ENCODE data around the gene FAF2. TPM values are rescaled to one million over a fixed set of nuclear protein-coding genes. Genes with fewer than 3 reads are reported as not detected.

Gene FAF2
- total and polyA plus RNA-seq, 2 donors (not counting 3 experiments of a cell fraction or from before 2014, with no cell fraction given): 27.9 to 43.5 TPM

DNA sequence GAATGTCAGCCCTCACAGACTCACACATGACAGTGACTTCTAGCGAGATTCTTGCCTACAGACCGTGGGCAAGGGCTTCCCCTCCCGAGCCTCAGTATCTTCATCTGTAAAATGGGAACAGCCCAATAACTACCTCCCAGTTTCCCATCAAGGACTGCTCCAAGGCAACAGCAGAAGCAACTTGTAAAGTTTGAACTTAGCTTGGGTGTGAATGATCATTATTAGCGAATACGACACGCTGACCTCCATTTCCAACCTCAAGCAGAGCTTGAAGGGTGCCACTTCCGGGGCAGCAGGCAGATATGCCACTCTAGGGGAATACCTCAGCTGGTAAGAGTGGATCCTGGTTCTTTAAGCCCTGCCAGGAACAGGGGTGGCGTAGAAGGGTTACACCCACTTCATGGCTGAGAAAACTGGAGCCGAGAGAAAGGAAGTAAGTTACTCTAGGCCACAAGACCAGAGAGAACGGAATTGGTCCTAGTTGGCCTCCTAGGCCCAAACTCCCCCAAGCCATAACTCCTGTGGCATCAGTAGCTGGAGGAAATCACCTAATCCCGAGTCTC, 87.0 kb downstream of the FAF2 start:
- ChIA-PET CTCF (interaction anchor here (0.6 to 5.0 kb wide), 5 partner anchors 11 to 805 kb away, joined by 3 to 27 read pairs (median 3); partner anchors contain the start of genes CLTB and FAF2), POLR2A (no interaction called here)
- Histone ChIP-seq H3K4me3 (replicated peaks in 1 of 3; ENCODE audit: insufficient read depth in 1 of 3, low read depth in 1 of 3, low read length in 3 of 3) (peak overlapping the region in 2 of 3 experiments; percentile 73 to 79), H3K36me3 (ENCODE audit: control insufficient read depth in 2 of 2, extremely low read depth in 1 of 2, insufficient read depth in 2 of 2, low read length in 2 of 2) (peaks cover 3 to 16% of the 10 kb centered on the region in 2 experiments), H3K9ac (replicated peaks; ENCODE audit: extremely low read depth, insufficient read depth, low read length) (peak overlapping the region; percentile 86), H3K9me1 (replicated peaks; ENCODE audit: control insufficient read depth, extremely low read depth, insufficient read depth, low read length) (no peaks in the 10 kb centered on the region), H4K20me1 (replicated peaks; ENCODE audit: control insufficient read depth, extremely low read depth, insufficient read depth, low read length) (no peaks in the 10 kb centered on the region), H3K27me3 (ENCODE audit: control insufficient read depth in 2 of 2, insufficient read depth in 2 of 2, low read length in 2 of 2) (no peaks in the 10 kb centered on the region), H3K4me2 (ENCODE audit: insufficient read depth, low read length) (peak overlapping the region; percentile 70), H3K4me1 (ENCODE audit: control insufficient read depth, extremely low read depth, insufficient read depth, low read length) (peaks cover 40% of the 10 kb centered on the region), H3K79me2 (ENCODE audit: control insufficient read depth, insufficient read depth, low read length) (peaks cover 33% of the 10 kb centered on the region), H3K27ac (ENCODE audit: insufficient read depth, low read depth, low read length) (peak overlapping the region; percentile 83), H3K9me3 (replicated peaks; ENCODE audit: control insufficient read depth, insufficient read depth, low read length) (no peaks in the 10 kb centered on the region), H2AFZ (ENCODE audit: low read depth, low read length) (no peak overlapping the region)
- intact Hi-C loops (cut with micrococcal nuclease): loop anchor here (10.0 kb wide), 2 partner anchors 460 to 960 kb away; partner anchors contain the start of gene PDLIM7
- DNase-seq (ENCODE audit: low read depth, low spot score) (peak; percentile 29), FAIRE-seq (peak; percentile 76)
- no peak for TF ChIP-seq EZH2 (IDR thresholded peaks at IDR 0.05; ENCODE audit: borderline replicate concordance, low read depth, low read length, severe bottlenecking)
- no peak for TF ChIP-seq FOS (IDR thresholded peaks at IDR 0.05; ENCODE audit: borderline replicate concordance, insufficient read depth, low read length)
- TF ChIP-seq MYC (IDR thresholded peaks at IDR 0.05; ENCODE audit: low read depth, low read length): no peak
- no peak for TF ChIP-seq GATA2 (IDR thresholded peaks at IDR 0.05; ENCODE audit: insufficient read depth, insufficient read length, low read depth, low read length)
- TF ChIP-seq POLR2A (IDR thresholded peaks at IDR 0.05; ENCODE audit: low read depth, low read length): no peak
- TF ChIP-seq, protein P1, sequence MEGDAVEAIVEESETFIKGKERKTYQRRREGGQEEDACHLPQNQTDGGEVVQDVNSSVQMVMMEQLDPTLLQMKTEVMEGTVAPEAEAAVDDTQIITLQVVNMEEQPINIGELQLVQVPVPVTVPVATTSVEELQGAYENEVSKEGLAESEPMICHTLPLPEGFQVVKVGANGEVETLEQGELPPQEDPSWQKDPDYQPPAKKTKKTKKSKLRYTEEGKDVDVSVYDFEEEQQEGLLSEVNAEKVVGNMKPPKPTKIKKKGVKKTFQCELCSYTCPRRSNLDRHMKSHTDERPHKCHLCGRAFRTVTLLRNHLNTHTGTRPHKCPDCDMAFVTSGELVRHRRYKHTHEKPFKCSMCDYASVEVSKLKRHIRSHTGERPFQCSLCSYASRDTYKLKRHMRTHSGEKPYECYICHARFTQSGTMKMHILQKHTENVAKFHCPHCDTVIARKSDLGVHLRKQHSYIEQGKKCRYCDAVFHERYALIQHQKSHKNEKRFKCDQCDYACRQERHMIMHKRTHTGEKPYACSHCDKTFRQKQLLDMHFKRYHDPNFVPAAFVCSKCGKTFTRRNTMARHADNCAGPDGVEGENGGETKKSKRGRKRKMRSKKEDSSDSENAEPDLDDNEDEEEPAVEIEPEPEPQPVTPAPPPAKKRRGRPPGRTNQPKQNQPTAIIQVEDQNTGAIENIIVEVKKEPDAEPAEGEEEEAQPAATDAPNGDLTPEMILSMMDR (IDR thresholded peaks at IDR 0.05; ENCODE audit: extremely low read depth in 1 of 2, insufficient read depth in 1 of 2, low read depth in 1 of 2, low read length in 2 of 2): no peak
- TF ChIP-seq, protein P2, sequence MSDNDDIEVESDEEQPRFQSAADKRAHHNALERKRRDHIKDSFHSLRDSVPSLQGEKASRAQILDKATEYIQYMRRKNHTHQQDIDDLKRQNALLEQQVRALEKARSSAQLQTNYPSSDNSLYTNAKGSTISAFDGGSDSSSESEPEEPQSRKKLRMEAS (IDR thresholded peaks at IDR 0.05; ENCODE audit: insufficient read depth, insufficient read length): no peak
- TF ChIP-seq JUN (IDR thresholded peaks at IDR 0.05; ENCODE audit: borderline replicate concordance, insufficient read depth, insufficient read length, low read depth): no peak
- TF ChIP-seq POLR2AphosphoS5 (IDR thresholded peaks at IDR 0.05; ENCODE audit: insufficient read depth, low read depth, low read length): no peak
- BruUV-seq (replicated peaks): no TSS peak
- dilution Hi-C loops (cut with MboI; ENCODE audit: extremely low pct_ligation_motif_present, low sequenced_read_pairs): no loop called here

Data from endothelial cell of umbilical vein (primary cell).